GM18861 (cell line): ENCODE data around the gene IFITM10.
"Not testable (repeated sequence)": the region's sequence is repeated elsewhere in the genome, so short reads cannot be mapped to it uniquely, and the experiment has no call there.

ENCODE experiments used
- ATAC-seq: cut with Tn5 transposase; IDR thresholded peaks from one replicate; pipeline ENCODE4 v1.9.1; 2021; ENCODE audit not compliant: unreplicated experiment

The IFITM10 gene

GRCh38 chr11:1692708-1693326, 57.6 kb downstream of the IFITM10 start:
- no peak for ATAC-seq

GRCh38 chr11:1691878-1692707, 58.3 kb downstream of the IFITM10 start:
- ATAC-seq, result no peak

- ATAC-seq, result no peak
Measured at GRCh38 chr11:1691026-1691877, 59.1 kb downstream of the IFITM10 start.

- ATAC-seq, result no peak
Measured at GRCh38 chr11:1690167-1691025, 60.0 kb downstream of the IFITM10 start.

- not testable (repeated sequence) for ATAC-seq
Measured at GRCh38 chr11:1689250-1690166, 60.9 kb downstream of the IFITM10 start.

GRCh38 chr11:1688336-1688947, 62.0 kb downstream of the IFITM10 start:
- not testable (repeated sequence) for ATAC-seq

- ATAC-seq, result not testable (repeated sequence)
Measured at GRCh38 chr11:1686220-1686619, 64.2 kb downstream of the IFITM10 start.

GRCh38 chr11:1684886-1685874, 65.2 kb downstream of the IFITM10 start:
- not testable (repeated sequence) for ATAC-seq

- not testable (repeated sequence) for ATAC-seq
Measured at GRCh38 chr11:1683904-1684572, 66.4 kb downstream of the IFITM10 start.

- ATAC-seq, result not testable (repeated sequence)
Measured at GRCh38 chr11:1683216-1683615, 67.2 kb downstream of the IFITM10 start.
